ENCODE measurements around the gene CAND1. TPM values are rescaled to one million over a fixed set of nuclear protein-coding genes. Genes with fewer than 3 reads are reported as not detected.

The CAND1 gene
- total RNA-seq, 1 experiment from 2014 or later, result 230 TPM

GRCh38 chr12:67279637-67280036 is 10.5 kb downstream of the CAND1 start:
- no peak overlapping the region for H2BK20ac ChIP-seq (ENCODE audit: low read depth, low read length, poor library complexity, severe bottlenecking)
- H3K9me3 ChIP-seq (ENCODE audit: control insufficient read depth, low read depth, low read length), result no peaks in the 10 kb centered on the region
- H3K4ac ChIP-seq (ENCODE audit: low read depth, low read length), result no peak overlapping the region
- peaks cover 39% of the 10 kb centered on the region for H3K79me2 ChIP-seq (ENCODE audit: insufficient read depth, low read length)
- no peak overlapping the region for H2BK15ac ChIP-seq (ENCODE audit: low read depth, low read length)
- no peak overlapping the region for H3K27ac ChIP-seq (ENCODE audit: insufficient read length, low read depth, low read length)
- no peaks in the 10 kb centered on the region for H3K27me3 ChIP-seq (ENCODE audit: insufficient read depth, low read length)
- H2BK120ac ChIP-seq (ENCODE audit: low read depth, low read length, poor library complexity, severe bottlenecking), result no peak overlapping the region
- H3K9me3 Mint-ChIP-seq, result no peaks in the 10 kb centered on the region
- no peak overlapping the region for H3K18ac ChIP-seq (ENCODE audit: insufficient read length, low read depth, low read length)
- no peak overlapping the region for H2AK5ac ChIP-seq (ENCODE audit: insufficient read length, low read length)
- no peak overlapping the region for H2BK12ac ChIP-seq (ENCODE audit: insufficient read length, low read depth, low read length)
- no peak overlapping the region for H3T11ph ChIP-seq (ENCODE audit: low read length)
- H3K23me2 ChIP-seq (ENCODE audit: insufficient read length, low read depth, low read length, poor library complexity, severe bottlenecking), result no peaks in the 10 kb centered on the region
- no peak overlapping the region for H3K4me3 Mint-ChIP-seq
- peaks cover 25% of the 10 kb centered on the region in 2 experiments for H3K4me1 Mint-ChIP-seq
- no peak for DNase-seq
- H3K79me1 ChIP-seq (ENCODE audit: insufficient read depth, low read depth, low read length, poor library complexity, severe bottlenecking), result no peaks in the 10 kb centered on the region
- peaks cover 11 to 24% (median 22%) of the 10 kb centered on the region in 3 experiments; a peak in 6 of 7 replicates for H3K36me3 Mint-ChIP-seq (ENCODE audit: insufficient read depth in 1 of 3, low read depth in 3 of 3)
- no peak overlapping the region for H3K4me2 ChIP-seq (ENCODE audit: insufficient read depth, insufficient read length, low read length)
- H3K9ac ChIP-seq (ENCODE audit: extremely low read depth, insufficient read length, low read length), result no peak overlapping the region
- no peak overlapping the region for H4K5ac ChIP-seq (ENCODE audit: insufficient read length, low read depth, low read length)
- no peak overlapping the region for H2AFZ ChIP-seq (ENCODE audit: low read length)
- no peak overlapping the region for H3K14ac ChIP-seq (ENCODE audit: insufficient read depth, low read length)
- H2BK5ac ChIP-seq (ENCODE audit: insufficient read length, low read length), result no peak overlapping the region
- H4K91ac ChIP-seq (ENCODE audit: insufficient read length, low read depth, low read length), result no peak overlapping the region
- no peak overlapping the region for H3K56ac ChIP-seq (ENCODE audit: insufficient read length, low read depth, low read length)
- no peaks in the 10 kb centered on the region for H3K27me3 Mint-ChIP-seq (ENCODE audit: low read depth)
- no peaks in the 10 kb centered on the region for H4K20me1 ChIP-seq (ENCODE audit: control insufficient read depth, insufficient read depth, insufficient read length)
- TF ChIP-seq CTCF (conservative IDR thresholded peaks at IDR 0.05), result no peak
- WGBS (ENCODE audit: extremely low coverage, insufficient read length, low lambda C conversion rate), result no CpG with 5 or more reads among the region's 1 CpG
- no peak overlapping the region for H3K23ac ChIP-seq (ENCODE audit: insufficient read length, low read depth, low read length)
- no peak overlapping the region for H3K27ac Mint-ChIP-seq
- no peaks in the 10 kb centered on the region for H3K4me1 ChIP-seq (ENCODE audit: insufficient read depth, low read length)
- no peak overlapping the region for H4K8ac ChIP-seq (replicated peaks; ENCODE audit: insufficient read length, low read depth, low read length)

Data from H9 (cell line).